Measurements from ENCODE around the gene DNM1L. TPM values are rescaled to one million over a fixed set of nuclear protein-coding genes. Genes with fewer than 3 reads are reported as not detected.
A peak's percentile ranks its signal among the peaks of the same experiment; 100 is the strongest.

The DNM1L gene
- total and polyA plus RNA-seq, 2 of the 4 experiments (the other 2 are of a cell fraction): 44.8 to 70.1 TPM

- H2AFZ ChIP-seq (replicated peaks; ENCODE audit: low read length, poor library complexity): peak within 1 kb of the TSS; percentile 98
- peak within 1 kb of the TSS; percentile 80 for H3K56ac ChIP-seq (ENCODE audit: extremely low read depth, insufficient read depth, low read length)
- POLR2A ChIA-PET (ENCODE audit: unreplicated experiment): no interaction called here
- H3K36me3 ChIP-seq (ENCODE audit: control insufficient read depth, insufficient read depth, low read length): peaks cover 9% of the 10 kb centered on the region
- peak within 1 kb of the TSS; percentile 57 for H2BK120ac ChIP-seq (ENCODE audit: low read depth, low read length)
- intact Hi-C loops (cut with micrococcal nuclease) (loop anchor here (1.0 to 10.0 kb wide), 3 partner anchors 163 to 1266 kb away; partner anchors contain the start of genes ALG10 and ETFBKMT), in situ Hi-C loops (cut with MboI; ENCODE audit: low sequenced_read_pairs) (loop anchor here (5.0 kb wide), 1 partner anchor 1266 kb away; the partner anchor contains the start of gene ALG10), dilution Hi-C loops (cut with HindIII; ENCODE audit: low sequenced_read_pairs, unreplicated experiment) (no loop called here)
- H4K8ac ChIP-seq (ENCODE audit: low read depth in 2 of 2, low read length in 2 of 2): peak within 1 kb of the TSS; percentile 87 to 92
- 0 out of 2 replicates have a peak within 1 kb of the TSS, but pooled peaks have one; percentile 21 for H2BK20ac ChIP-seq (ENCODE audit: low read depth, low read length)
- H2AK9ac ChIP-seq (replicated peaks; ENCODE audit: low read depth, low read length, poor library complexity): peak within 1 kb of the TSS; percentile 95
- 0% methylated on average over 13 of the region's 39 CpGs; no CpG with 5 or more reads in 1 of the 2 experiments for WGBS, 2 experiments (ENCODE audit: extremely low coverage in 2 of 2, insufficient read length in 1 of 2)
- H3K4me3 ChIP-seq (ENCODE audit: insufficient read depth, low read depth, low read length): peak within 1 kb of the TSS; percentile 76
- TF ChIP-seq BHLHE40 (IDR thresholded peaks at IDR 0.05; ENCODE audit: low read depth, low read length): no peak
- peak; percentile 93 for TF ChIP-seq RAD21 (IDR thresholded peaks at IDR 0.05; ENCODE audit: low read length)
- TF ChIP-seq POLR2A (IDR thresholded peaks at IDR 0.05; ENCODE audit: low read depth, low read length): peak; percentile 95
- peak; percentile 82 for TF ChIP-seq SMC3 (IDR thresholded peaks at IDR 0.05; ENCODE audit: low read depth, low read length)
- no peak for TF ChIP-seq FOS (IDR thresholded peaks at IDR 0.05; ENCODE audit: low read depth, low read length)
- TF ChIP-seq MAFK (IDR thresholded peaks at IDR 0.05; ENCODE audit: low read depth, low read length): 0 out of 2 replicates have a peak, but pooled peaks have one; percentile 3
- peak; percentile 92 for TF ChIP-seq CTCF (conservative IDR thresholded peaks at IDR 0.05; ENCODE audit: low read depth, low read length)
- peak; percentile 59; the same call in 1 of the 2 replicates for TF ChIP-seq CEBPB (IDR thresholded peaks at IDR 0.05; ENCODE audit: low read depth, low read length)
- H3K27ac ChIP-seq (ENCODE audit: insufficient read depth, low read length): peak within 1 kb of the TSS; percentile 78
- H4K20me1 ChIP-seq (ENCODE audit: insufficient read depth, low read length): no peaks in the 10 kb centered on the region; the same call in 1 of the 2 replicates
- peaks cover 5% of the 10 kb centered on the region; the same call in 1 of the 2 replicates for H3K4me1 ChIP-seq (ENCODE audit: control insufficient read depth, insufficient read depth, low read length)
- H3K79me1 ChIP-seq (ENCODE audit: low read depth in 1 of 2, low read length in 2 of 2): peaks cover 8 to 23% of the 10 kb centered on the region in 2 experiments
- H3K18ac ChIP-seq (ENCODE audit: low read depth, low read length): peak within 1 kb of the TSS; percentile 46
- peak within 1 kb of the TSS; percentile 86 for H3K23ac ChIP-seq (ENCODE audit: low read depth, low read length)
- peak within 1 kb of the TSS; percentile 89 for H4K91ac ChIP-seq (ENCODE audit: insufficient read depth, low read depth, low read length)
- no TSS peak for BruUV-seq (replicated peaks)
- H4K5ac ChIP-seq (ENCODE audit: low read depth, low read length): peak within 1 kb of the TSS; percentile 84
- DNase-seq (peak; percentile 99), ATAC-seq (ENCODE audit: low read depth) (peak; percentile 96)
- CTCF ChIA-PET: interaction anchor here (0.5 to 1.8 kb wide), 13 partner anchors 11 to 1266 kb away, joined by 3 to 10 read pairs (median 3); partner anchors contain the start of gene ALG10
- peak within 1 kb of the TSS; percentile 86 for H3K9ac ChIP-seq (ENCODE audit: low read depth, low read length)
- H3K9me1 ChIP-seq (ENCODE audit: insufficient read depth, low read length): no peaks in the 10 kb centered on the region
- peak within 1 kb of the TSS; percentile 97 for H3K4ac ChIP-seq (ENCODE audit: low read depth, low read length)
- H3K27me3 ChIP-seq (ENCODE audit: control insufficient read depth, insufficient read depth, low read length): no peaks in the 10 kb centered on the region
- H3K4me2 ChIP-seq (ENCODE audit: low read depth, low read length): peak within 1 kb of the TSS; percentile 91
- H2AK5ac ChIP-seq (ENCODE audit: low read depth, low read length): peak within 1 kb of the TSS; percentile 52
- H2BK5ac ChIP-seq (ENCODE audit: low read depth, low read length, poor library complexity, severe bottlenecking): peak within 1 kb of the TSS; percentile 83
- H3K9me3 ChIP-seq (ENCODE audit: control insufficient read depth, insufficient read depth, low read length): no peaks in the 10 kb centered on the region
- H2BK15ac ChIP-seq (ENCODE audit: low read depth, low read length): peak within 1 kb of the TSS; percentile 1; the same call in 1 of the 3 replicates
- H3K14ac ChIP-seq (replicated peaks; ENCODE audit: low read depth, low read length): peak within 1 kb of the TSS; percentile 90
Observed at GRCh38 chr12:32755654-32756475, 76.8 kb downstream of the DNM1L start, which contains the start of gene YARS2. Gene YARS2, minus strand, starts transcription at chr12:32755897. Its CDS starts 23 bp downstream, at chr12:32755874.
